Ovary (tissue), 3 donors: ENCODE data around the gene GGA1.

Source experiments
- POLR2A ChIP-seq: fragments of 450-650 bp; IDR thresholded peaks from one replicate; pipeline ENCODE4 v1.6.1; 2017; ENCODE audit warnings: antibody characterized with exemption, mild to moderate bottlenecking, moderate library complexity
- TF ChIP-seq, protein P1 (sequence below), 3 donors: fragments of 450-650 bp in 2 of 3; fragments of 200-600 bp in 1 of 3; IDR thresholded peaks; one replicate each; pipeline versions ENCODE4 v1.5.1 to v1.8.0; 2016 to 2022; ENCODE audit warnings: antibody characterized with exemption in 3 of 3, mild to moderate bottlenecking in 1 of 3
- donor health status: DM: no; HTN: no; CAD: no.

- TF ChIP-seq, protein P1, sequence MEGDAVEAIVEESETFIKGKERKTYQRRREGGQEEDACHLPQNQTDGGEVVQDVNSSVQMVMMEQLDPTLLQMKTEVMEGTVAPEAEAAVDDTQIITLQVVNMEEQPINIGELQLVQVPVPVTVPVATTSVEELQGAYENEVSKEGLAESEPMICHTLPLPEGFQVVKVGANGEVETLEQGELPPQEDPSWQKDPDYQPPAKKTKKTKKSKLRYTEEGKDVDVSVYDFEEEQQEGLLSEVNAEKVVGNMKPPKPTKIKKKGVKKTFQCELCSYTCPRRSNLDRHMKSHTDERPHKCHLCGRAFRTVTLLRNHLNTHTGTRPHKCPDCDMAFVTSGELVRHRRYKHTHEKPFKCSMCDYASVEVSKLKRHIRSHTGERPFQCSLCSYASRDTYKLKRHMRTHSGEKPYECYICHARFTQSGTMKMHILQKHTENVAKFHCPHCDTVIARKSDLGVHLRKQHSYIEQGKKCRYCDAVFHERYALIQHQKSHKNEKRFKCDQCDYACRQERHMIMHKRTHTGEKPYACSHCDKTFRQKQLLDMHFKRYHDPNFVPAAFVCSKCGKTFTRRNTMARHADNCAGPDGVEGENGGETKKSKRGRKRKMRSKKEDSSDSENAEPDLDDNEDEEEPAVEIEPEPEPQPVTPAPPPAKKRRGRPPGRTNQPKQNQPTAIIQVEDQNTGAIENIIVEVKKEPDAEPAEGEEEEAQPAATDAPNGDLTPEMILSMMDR (IDR thresholded peaks at IDR 0.05): no peak
- no peak for TF ChIP-seq POLR2A
Measured at GRCh38 chr22:37575490-37576003, 33.1 kb upstream of the GGA1 start.
